Left lobe of liver (tissue), 2 donors: ENCODE measurements around the gene CNIH2. TPM values are rescaled to one million over a fixed set of nuclear protein-coding genes. Genes with fewer than 3 reads are reported as not detected.
"Not testable (repeated sequence)": the region's sequence is repeated elsewhere in the genome, so short reads cannot be mapped to it uniquely, and the experiment has no call there.

Experiments
- ATAC-seq: fragments of 200-7000 bp; cut with Tn5 transposase; one replicate; pipeline ENCODE4 v1.9.1; 2020; ENCODE audit warnings: mild to moderate bottlenecking, moderate library complexity
- DNase-seq: peaks from one replicate; pipeline ENCODE4 v3.0.0-alpha.2; 2020; ENCODE audit warnings: low spot score
- total RNA-seq: library from RNA; stranded (reverse); gene quantifications from one replicate; pipeline ENCODE4 v1.2.1, GENCODE V29; 2021
- donor health status: DM: no; HTN: no; CAD: no; lungs with moderate emphysema.
- donor health status: DM: no; HTN: yes; CAD: no.

Gene CNIH2
- total RNA-seq, 1 donor from 2014 or later = 0.13 TPM

- ATAC-seq (no peak), DNase-seq (no peak)
Measured at GRCh38 chr11:66313321-66314185, 35.6 kb downstream of the CNIH2 start.

- DNase-seq = no peak
- no peak for ATAC-seq
Measured at GRCh38 chr11:66314186-66314501, 36.2 kb downstream of the CNIH2 start.

DNA sequence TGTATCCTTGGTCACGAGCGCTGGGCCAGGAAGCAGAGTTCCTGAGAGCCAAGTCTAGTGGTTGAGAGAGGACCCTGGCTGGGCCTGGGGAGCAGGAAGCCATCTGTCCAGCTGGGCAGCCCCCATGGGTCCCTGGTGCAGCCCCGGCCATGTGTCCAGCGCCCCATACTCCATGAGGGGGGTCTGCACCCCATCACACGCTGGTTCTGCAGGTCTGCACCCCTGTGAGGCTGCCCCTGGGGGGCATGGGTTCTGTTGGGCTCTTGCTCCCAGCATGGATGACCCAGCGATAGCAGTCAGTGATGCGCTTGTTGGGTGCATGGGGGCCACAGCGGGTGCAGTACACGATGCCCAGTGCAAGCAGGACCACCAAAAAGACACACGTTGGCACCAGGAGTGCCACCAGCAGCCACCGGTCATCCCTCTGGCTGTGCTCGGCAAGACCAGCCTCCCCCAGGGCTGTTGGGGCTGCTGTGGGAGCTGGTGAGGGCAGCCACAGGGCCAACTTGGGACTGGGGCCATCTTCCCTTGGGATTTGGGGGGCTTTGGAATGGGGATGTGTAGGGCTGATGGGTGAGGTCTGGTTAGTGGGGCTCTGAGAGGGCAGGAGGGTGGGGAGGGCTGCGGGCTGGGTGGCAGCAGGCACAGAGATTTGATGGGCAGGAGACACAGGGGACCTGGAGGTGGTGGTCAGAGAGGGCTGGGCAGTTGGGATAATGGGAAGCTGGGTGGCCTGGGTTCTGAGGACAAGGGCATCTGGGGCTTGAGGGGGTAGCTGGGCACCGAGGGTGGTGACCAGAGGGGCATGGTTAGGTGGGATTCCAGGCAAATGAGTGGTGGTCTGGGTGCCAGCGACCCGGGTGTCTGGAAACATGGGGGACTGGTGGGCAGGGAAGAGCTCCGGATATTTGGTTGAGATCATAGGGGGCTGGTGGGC, 36.9 kb downstream of the CNIH2 start:
- DNase-seq = no peak
- ATAC-seq = no peak

- DNase-seq = no peak
- ATAC-seq = no peak
Measured at GRCh38 chr11:66315498-66315885, 37.5 kb downstream of the CNIH2 start.

GRCh38 chr11:66315921-66316811, 38.2 kb downstream of the CNIH2 start:
- no peak for ATAC-seq
- no peak for DNase-seq

DNA sequence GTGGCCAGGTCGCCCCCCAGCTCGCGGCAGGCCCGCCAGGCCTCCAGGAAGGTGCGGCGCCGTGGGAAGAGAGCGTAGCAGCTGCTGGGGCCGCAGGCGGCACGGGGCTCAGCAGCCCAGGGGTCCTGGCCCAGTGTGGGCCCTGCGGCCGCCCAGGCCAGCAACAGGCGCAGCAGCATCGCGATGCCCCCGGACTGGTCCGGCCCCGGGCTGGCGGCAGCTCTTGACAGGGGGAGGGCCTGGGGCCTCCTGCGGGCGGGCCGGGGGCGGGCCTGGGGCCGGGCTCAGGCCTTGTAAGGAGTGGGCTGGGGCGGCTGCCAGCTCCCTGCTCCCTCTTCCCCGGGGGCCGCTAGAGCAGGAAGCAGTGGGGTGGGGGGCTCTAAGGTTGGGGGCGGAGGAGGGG, 38.9 kb downstream of the CNIH2 start, which contains the start of gene CD248:
Gene CD248 (minus strand): TSS at position 196 of the 403 bp plus-strand sequence. CDS start 17 bp downstream, at position 179.
- ATAC-seq (no peak), DNase-seq (no peak)

DNA sequence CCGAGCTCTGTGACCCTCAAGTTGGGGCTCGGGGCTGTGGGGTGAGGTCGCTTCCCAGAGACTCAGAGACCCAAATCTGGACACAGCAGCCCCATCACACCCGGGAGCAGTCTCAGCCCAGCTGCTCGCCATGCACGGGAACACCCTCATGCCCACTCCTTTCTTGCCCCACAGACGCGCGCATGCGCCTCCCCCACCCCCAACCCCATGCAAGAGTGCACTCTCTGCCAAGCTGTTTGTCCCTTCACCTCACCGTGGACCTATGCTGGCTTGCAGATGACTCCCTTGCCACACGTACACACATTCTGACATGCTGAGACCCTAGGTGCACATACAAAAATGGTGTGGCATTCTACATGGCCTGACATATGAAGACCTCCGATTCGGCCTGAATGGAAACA, 39.3 kb downstream of the CNIH2 start:
- no peak for DNase-seq
- ATAC-seq = no peak

DNA sequence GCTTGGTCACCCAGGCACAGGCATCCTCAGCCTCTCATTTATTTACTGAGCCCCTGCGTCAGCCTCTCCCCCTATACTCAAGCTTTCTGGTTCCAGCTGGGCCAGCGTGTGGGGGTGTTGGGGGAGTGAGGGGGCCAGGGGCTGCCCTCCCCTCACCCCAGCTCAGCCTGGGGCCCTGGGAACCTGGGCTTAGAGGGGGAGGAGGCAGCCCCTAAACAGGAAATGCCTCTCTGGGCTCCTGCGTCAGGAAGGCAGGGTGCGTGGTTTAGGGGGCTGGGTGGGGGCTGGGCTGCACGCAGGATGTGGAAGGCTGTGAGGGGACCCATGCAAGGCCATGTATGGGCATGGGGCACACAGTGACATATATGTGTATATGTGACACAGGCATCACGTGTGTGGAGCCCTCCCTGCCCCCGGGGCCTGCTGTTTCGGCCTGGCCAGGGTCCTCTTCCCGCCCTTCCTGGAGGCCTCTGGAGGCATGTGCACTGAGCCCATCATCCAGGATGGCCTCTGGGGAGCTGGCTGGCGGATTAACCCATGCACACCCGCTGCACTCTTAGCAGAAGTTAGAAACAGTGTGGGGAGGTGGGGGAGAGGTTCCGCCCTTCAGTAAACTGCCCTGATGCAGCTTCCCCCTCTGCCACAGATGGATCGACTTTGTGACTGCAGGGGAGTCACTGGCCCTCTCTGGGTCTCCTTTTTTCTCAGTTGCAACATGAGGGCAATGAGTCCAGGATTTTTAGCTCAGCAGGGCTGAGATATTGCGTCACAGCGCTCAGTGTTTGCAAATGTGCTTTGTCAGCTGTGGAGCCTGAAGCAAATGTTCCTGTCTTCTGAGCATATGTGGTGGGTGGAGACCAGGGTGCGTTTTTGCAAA, 40.0 kb downstream of the CNIH2 start:
- peak; percentile 81 for ATAC-seq
- peak; percentile 79 for DNase-seq

DNA sequence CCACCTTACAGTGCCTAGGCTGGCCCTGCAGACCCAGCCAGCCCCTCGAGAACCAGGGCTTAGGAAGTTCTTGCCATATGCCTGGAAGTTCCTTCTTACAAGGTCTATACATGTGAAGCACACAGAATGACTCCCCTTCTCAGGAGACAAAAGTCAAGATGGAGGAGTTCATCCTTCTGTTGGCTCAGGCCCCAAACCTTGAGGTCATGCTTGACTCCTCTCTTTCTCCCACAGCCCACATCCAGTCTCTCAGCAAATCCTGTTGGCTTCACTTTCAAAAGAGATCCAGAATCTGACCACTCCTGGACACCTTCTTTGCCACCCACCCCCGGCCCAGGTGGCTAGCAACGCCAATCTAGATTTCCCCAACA, 40.6 kb downstream of the CNIH2 start:
- ATAC-seq (no peak), DNase-seq (no peak)

- not testable (repeated sequence) for DNase-seq, ATAC-seq
Measured at GRCh38 chr11:66320289-66320688, 42.3 kb downstream of the CNIH2 start.

GRCh38 chr11:66320748-66321147, 42.8 kb downstream of the CNIH2 start:
- DNase-seq, ATAC-seq: not testable (repeated sequence)

DNA sequence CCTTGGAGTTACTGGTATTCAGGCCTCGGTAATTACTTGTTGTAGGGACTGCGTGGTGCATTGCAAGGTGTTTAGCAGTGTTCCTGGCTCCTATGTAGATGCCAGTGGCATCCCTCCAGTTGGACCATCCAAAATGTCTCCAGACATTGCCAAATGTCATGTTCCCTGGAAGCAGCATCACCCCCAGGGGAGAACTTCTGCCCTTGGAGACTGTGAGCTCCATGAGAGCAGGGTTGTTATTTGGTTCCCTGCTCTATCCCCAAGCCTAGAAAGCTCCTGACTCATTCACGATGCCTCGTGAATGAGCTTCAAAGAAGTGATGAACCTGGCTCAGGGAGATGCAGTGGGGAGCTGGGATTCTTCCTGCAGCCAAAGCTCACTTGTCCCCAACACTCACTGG, 43.6 kb downstream of the CNIH2 start:
- DNase-seq = no peak
- no peak for ATAC-seq

- no peak for DNase-seq
- ATAC-seq = no peak
Measured at GRCh38 chr11:66322732-66323427, 44.9 kb downstream of the CNIH2 start.

DNA sequence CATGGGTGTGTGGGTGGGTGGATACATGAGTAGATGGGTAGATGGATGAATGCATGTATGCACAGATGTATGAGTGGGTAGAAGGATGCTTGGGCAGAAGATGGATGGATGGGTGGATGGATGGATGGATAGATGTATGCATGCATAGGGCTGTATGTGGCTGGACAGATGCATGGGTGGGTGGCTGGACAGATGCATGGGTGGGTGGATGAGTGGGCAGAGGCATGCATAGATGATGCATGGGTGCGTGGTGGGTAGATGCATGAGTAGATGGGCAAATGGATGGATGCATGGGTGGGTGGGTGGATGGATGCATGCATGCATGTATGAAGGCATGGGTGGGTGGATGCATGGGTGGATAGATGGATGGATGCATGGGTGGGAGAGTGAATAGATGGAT, 45.7 kb downstream of the CNIH2 start:
- ATAC-seq = no peak
- DNase-seq = no peak

GRCh38 chr11:66324664-66325063, 46.7 kb downstream of the CNIH2 start:
- no peak for DNase-seq
- no peak for ATAC-seq

GRCh38 chr11:66325263-66325671, 47.3 kb downstream of the CNIH2 start:
- ATAC-seq (no peak), DNase-seq (no peak)

GRCh38 chr11:66326261-66327111, 48.5 kb downstream of the CNIH2 start:
- ATAC-seq (no peak), DNase-seq (no peak)
